Measurements from ENCODE around the gene PMIS2. TPM values are rescaled to one million over a fixed set of nuclear protein-coding genes. Genes with fewer than 3 reads are reported as not detected.

PMIS2 gene
- total RNA-seq, 1 donor from 2014 or later, result not detected

GRCh38 chr19:35560677-35561076 is 25.3 kb upstream of the PMIS2 start:
- peaks cover 2% of the 10 kb centered on the region for H3K4me1 ChIP-seq (ENCODE audit: insufficient read depth, low read length)
- H3K36me3 Mint-ChIP-seq (ENCODE audit: low read depth, unreplicated experiment), result no peaks in the 10 kb centered on the region
- no peak for TF ChIP-seq EZH2 (IDR thresholded peaks at IDR 0.05; ENCODE audit: insufficient read depth, low read length)
- no peak for TF ChIP-seq CTCF (IDR thresholded peaks at IDR 0.05; ENCODE audit: insufficient read depth, low read depth, low read length)
- no peak overlapping the region for H3K9ac ChIP-seq (ENCODE audit: low read length)
- H3K4me2 ChIP-seq (ENCODE audit: low read length), result no peak overlapping the region
- H3K4me1 Mint-ChIP-seq (ENCODE audit: low read depth, unreplicated experiment), result no peaks in the 10 kb centered on the region
- no peak overlapping the region for H3K4me3 ChIP-seq (ENCODE audit: insufficient read depth, low read depth, low read length)
- H3K9me3 Mint-ChIP-seq (ENCODE audit: unreplicated experiment), result no peaks in the 10 kb centered on the region
- no peaks in the 10 kb centered on the region for H4K20me1 ChIP-seq (ENCODE audit: insufficient read depth, low read length)
- H3K79me2 ChIP-seq (ENCODE audit: insufficient read depth, low read length), result no peaks in the 10 kb centered on the region
- H3K27me3 Mint-ChIP-seq (ENCODE audit: low read depth, unreplicated experiment), result peaks cover 62% of the 10 kb centered on the region
- no peak overlapping the region for H3K4me3 Mint-ChIP-seq (ENCODE audit: unreplicated experiment)
- DNase-seq (ENCODE audit: low read depth) (no peak), FAIRE-seq (no peak)
- H3K27me3 ChIP-seq (ENCODE audit: insufficient read depth, low read length), result peaks cover 12% of the 10 kb centered on the region
- no peaks in the 10 kb centered on the region for H3K9me3 ChIP-seq (ENCODE audit: insufficient read depth, low read depth, low read length)
- H3K36me3 ChIP-seq (ENCODE audit: insufficient read depth, low read length), result no peaks in the 10 kb centered on the region
- no peak overlapping the region for H3K27ac Mint-ChIP-seq (ENCODE audit: unreplicated experiment)
- H2AFZ ChIP-seq (ENCODE audit: low read depth, low read length), result no peak overlapping the region
- H3K27ac ChIP-seq (ENCODE audit: low read depth, low read length), result no peak overlapping the region

GRCh38 chr19:35561436-35561835 is 24.5 kb upstream of the PMIS2 start:
- no peak overlapping the region for H3K9ac ChIP-seq (ENCODE audit: low read length)
- H3K36me3 ChIP-seq (ENCODE audit: insufficient read depth, low read length), result no peaks in the 10 kb centered on the region
- Mint-ChIP-seq H3K9me3 (ENCODE audit: unreplicated experiment) (no peaks in the 10 kb centered on the region), H3K4me3 (ENCODE audit: unreplicated experiment) (no peak overlapping the region), H3K27me3 (ENCODE audit: low read depth, unreplicated experiment) (peaks cover 56% of the 10 kb centered on the region), H3K27ac (ENCODE audit: unreplicated experiment) (no peak overlapping the region), H3K36me3 (ENCODE audit: low read depth, unreplicated experiment) (no peaks in the 10 kb centered on the region), H3K4me1 (ENCODE audit: low read depth, unreplicated experiment) (no peaks in the 10 kb centered on the region)
- no peak overlapping the region for H2AFZ ChIP-seq (ENCODE audit: low read depth, low read length)
- H4K20me1 ChIP-seq (ENCODE audit: insufficient read depth, low read length), result no peaks in the 10 kb centered on the region
- no peaks in the 10 kb centered on the region for H3K9me3 ChIP-seq (ENCODE audit: insufficient read depth, low read depth, low read length)
- no peak overlapping the region for H3K4me2 ChIP-seq (ENCODE audit: low read length)
- peaks cover 2% of the 10 kb centered on the region for H3K4me1 ChIP-seq (ENCODE audit: insufficient read depth, low read length)
- H3K79me2 ChIP-seq (ENCODE audit: insufficient read depth, low read length), result no peaks in the 10 kb centered on the region
- H3K4me3 ChIP-seq (ENCODE audit: insufficient read depth, low read depth, low read length), result no peak overlapping the region
- no peak for DNase-seq (ENCODE audit: low read depth)
- no peak for TF ChIP-seq CTCF (IDR thresholded peaks at IDR 0.05; ENCODE audit: insufficient read depth, low read depth, low read length)
- TF ChIP-seq EZH2 (IDR thresholded peaks at IDR 0.05; ENCODE audit: insufficient read depth, low read length), result no peak
- H3K27me3 ChIP-seq (ENCODE audit: insufficient read depth, low read length), result peaks cover 12% of the 10 kb centered on the region
- no peak for FAIRE-seq
- H3K27ac ChIP-seq (ENCODE audit: low read depth, low read length), result no peak overlapping the region

- TF ChIP-seq EZH2 (IDR thresholded peaks at IDR 0.05; ENCODE audit: insufficient read depth, low read length) (no peak), CTCF (IDR thresholded peaks at IDR 0.05; ENCODE audit: insufficient read depth, low read depth, low read length) (no peak)
- Mint-ChIP-seq H3K9me3 (ENCODE audit: unreplicated experiment) (no peaks in the 10 kb centered on the region), H3K27me3 (ENCODE audit: low read depth, unreplicated experiment) (peaks cover 51% of the 10 kb centered on the region), H3K36me3 (ENCODE audit: low read depth, unreplicated experiment) (no peaks in the 10 kb centered on the region), H3K4me1 (ENCODE audit: low read depth, unreplicated experiment) (no peaks in the 10 kb centered on the region), H3K4me3 (ENCODE audit: unreplicated experiment) (no peak overlapping the region), H3K27ac (ENCODE audit: unreplicated experiment) (no peak overlapping the region)
- H3K4me2 ChIP-seq (ENCODE audit: low read length), result no peak overlapping the region
- no peak overlapping the region for H3K4me3 ChIP-seq (ENCODE audit: insufficient read depth, low read depth, low read length)
- H3K9ac ChIP-seq (ENCODE audit: low read length), result no peak overlapping the region
- no peaks in the 10 kb centered on the region for H3K79me2 ChIP-seq (ENCODE audit: insufficient read depth, low read length)
- H3K27me3 ChIP-seq (ENCODE audit: insufficient read depth, low read length), result peaks cover 12% of the 10 kb centered on the region
- H2AFZ ChIP-seq (ENCODE audit: low read depth, low read length), result no peak overlapping the region
- FAIRE-seq (no peak), DNase-seq (ENCODE audit: low read depth) (no peak)
- peaks cover 2% of the 10 kb centered on the region for H3K4me1 ChIP-seq (ENCODE audit: insufficient read depth, low read length)
- H3K9me3 ChIP-seq (ENCODE audit: insufficient read depth, low read depth, low read length), result no peaks in the 10 kb centered on the region
- H3K36me3 ChIP-seq (ENCODE audit: insufficient read depth, low read length), result no peaks in the 10 kb centered on the region
- H3K27ac ChIP-seq (ENCODE audit: low read depth, low read length), result no peak overlapping the region
- H4K20me1 ChIP-seq (ENCODE audit: insufficient read depth, low read length), result no peaks in the 10 kb centered on the region
Observed at GRCh38 chr19:35562336-35562735, 23.6 kb upstream of the PMIS2 start.
